Panc1 (cell line): Measurements from ENCODE around the gene PTDSS2. TPM values are rescaled to one million over a fixed set of nuclear protein-coding genes. Genes with fewer than 3 reads are reported as not detected.

Experiments
- ATAC-seq: fragments of 200-7000 bp; cut with Tn5 transposase; 2 replicates; pipeline ENCODE4 v1.9.1; 2020; ENCODE audit warnings: mild to moderate bottlenecking, moderate library complexity
- BruUV-seq: library from RNA; stranded (reverse); fragments of 400-500 nt; replicated peaks from 2 replicates; lab custom pipeline; 2021; lab: Mats Ljungman, UMichigan
- CTCF ChIA-PET: fragments of 300-600 bp; sonication (Branson Sonifier 250); formaldehyde crosslinking; loops from one replicate; lab custom pipeline; 2022; ENCODE audit warnings: antibody characterized with exemption; lab: Charles Lee
- POLR2A ChIA-PET: fragments of 300-600 bp; sonication (Branson Sonifier 250); formaldehyde crosslinking; loops from one replicate; lab custom pipeline; 2022; ENCODE audit warnings: antibody characterized with exemption; lab: Charles Lee
- DNase-seq: peaks from one replicate; pipeline ENCODE4 v3.0.0-alpha.2; 2010; ENCODE audit warnings: low read depth, low spot score
- H3K27ac ChIP-seq: 2 replicates; pipeline ENCODE4 v1.5.1; 2011; ENCODE audit warnings: mild to moderate bottlenecking, low read length, inconsistent platforms
- H3K27me3 ChIP-seq: fragments of 200-500 bp; sonication (Bioruptor generic); 2 replicates; pipeline ENCODE4 v1.6.0; 2014; ENCODE audit warnings: low read length, inconsistent platforms; ENCODE audit not compliant: control insufficient read depth, insufficient read depth
- H3K36me3 ChIP-seq: fragments of 200-500 bp; sonication (Bioruptor generic); 2 replicates; pipeline ENCODE4 v1.5.1; 2014; ENCODE audit warnings: inconsistent platforms, mild to moderate bottlenecking, low read length, moderate library complexity; ENCODE audit not compliant: control insufficient read depth, insufficient read depth
- H3K4me1 ChIP-seq: 2 replicates; pipeline ENCODE4 v1.5.1; 2011; ENCODE audit warnings: inconsistent platforms, mild to moderate bottlenecking, low read length, moderate library complexity; ENCODE audit not compliant: control insufficient read depth, insufficient read depth
- H3K4me3 ChIP-seq, 2 experiments: 2 replicates each; pipeline ENCODE4 v1.5.1; 2011 to 2012; ENCODE audit warnings: low read depth in 2 of 2, low read length in 2 of 2, mild to moderate bottlenecking in 2 of 2, inconsistent platforms in 1 of 2, moderate library complexity in 1 of 2
- H3K9me3 ChIP-seq: fragments of 200-500 bp; sonication (Bioruptor generic); 2 replicates; pipeline ENCODE4 v1.5.1; 2014; ENCODE audit warnings: low read depth, mild to moderate bottlenecking, inconsistent platforms, low read length, moderate library complexity; ENCODE audit not compliant: control insufficient read depth, insufficient read depth
- POLR2AphosphoS5 ChIP-seq: IDR thresholded peaks from 2 replicates; pipeline ENCODE4 v1.6.1; 2012; ENCODE audit warnings: mild to moderate bottlenecking, low read depth, low read length, moderate library complexity
- SIN3A ChIP-seq: IDR thresholded peaks from 2 replicates; pipeline ENCODE4 v1.6.1; 2012; ENCODE audit warnings: low read depth, mild to moderate bottlenecking, low read length, moderate library complexity, borderline replicate concordance; ENCODE audit not compliant: insufficient read depth
- TCF7L2 ChIP-seq: IDR thresholded peaks from 2 replicates; pipeline ENCODE4 v1.6.1; 2011; ENCODE audit warnings: mild to moderate bottlenecking, low read depth, low read length, inconsistent platforms
- in situ Hi-C: cut with HindIII; loops from 2 replicates; pipeline ENCODE4 v1.10.0; 2016; ENCODE audit warnings: low sequenced_read_pairs, low pct_unique_long_range_greater_than_20kb
- intact Hi-C: fragments of 100-400 bp; cut with micrococcal nuclease; formaldehyde crosslinking; loops from one replicate; pipeline ENCODE4 v1.10.0; 2022; ENCODE audit not compliant: unreplicated experiment
- total RNA-seq: library from RNA; stranded (reverse); gene quantifications from one replicate; pipeline ENCODE4 v1.2.1, GENCODE V29; 2021; ENCODE audit not compliant: unreplicated experiment
- TF ChIP-seq, protein P1 (sequence below): fragments of 450-650 bp; IDR thresholded peaks from 2 replicates; pipeline ENCODE4 v1.5.1; 2017; ENCODE audit warnings: mild to moderate bottlenecking
- TF ChIP-seq, protein P2 (sequence below), 2 experiments: IDR thresholded peaks; 2 replicates each; pipeline ENCODE4 v1.6.1; 2011 to 2012; ENCODE audit warnings: low read depth in 2 of 2, control low read depth in 1 of 2, low read length in 1 of 2, mild to moderate bottlenecking in 1 of 2, moderate library complexity in 1 of 2; ENCODE audit not compliant: insufficient read depth in 1 of 2

The PTDSS2 gene
- total RNA-seq, 1 experiment from 2014 or later: 103 TPM

DNA sequence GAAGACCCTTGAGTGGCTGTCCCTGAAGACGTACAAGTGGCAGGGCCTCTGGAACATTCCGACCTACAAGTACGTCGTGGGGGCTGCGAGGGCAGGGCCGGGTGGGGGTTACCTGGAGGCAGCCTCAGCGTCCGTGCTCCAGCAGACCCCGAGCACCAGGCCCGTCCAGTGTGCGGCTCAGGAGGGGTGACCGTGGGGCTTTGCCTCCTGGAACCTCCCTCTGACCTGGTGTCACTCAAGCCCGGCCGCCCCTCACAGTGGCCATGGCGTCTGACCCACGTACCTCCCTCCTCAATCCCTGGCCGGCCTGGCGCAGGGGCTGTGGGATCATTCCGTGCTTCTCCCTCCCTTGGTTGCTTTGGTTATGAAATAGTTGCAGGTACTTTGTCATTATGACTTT, 38.5 kb downstream of the PTDSS2 start:
- no TSS peak for BruUV-seq

DNA sequence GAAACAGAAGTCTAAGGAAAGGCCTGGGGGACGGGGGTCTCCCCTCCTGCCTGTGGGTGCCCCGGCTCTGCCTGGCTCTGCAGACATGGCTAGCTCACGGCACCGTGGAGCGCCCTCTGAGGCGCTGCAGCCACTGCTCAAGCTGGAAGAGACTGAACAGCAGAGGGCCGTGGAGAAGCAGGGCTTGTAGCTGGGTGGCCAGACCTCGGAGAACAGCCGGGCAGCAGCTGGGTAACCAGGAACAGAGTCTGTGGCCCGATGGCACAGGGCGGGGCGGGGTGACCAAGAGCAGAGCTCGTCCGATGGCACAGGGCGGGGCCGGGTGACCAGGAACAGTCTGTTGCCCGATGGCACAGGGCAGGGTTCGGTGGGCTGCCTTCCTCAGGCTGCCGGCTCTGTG, 38.9 kb downstream of the PTDSS2 start:
- BruUV-seq: no TSS peak
- peak; percentile 27 for ATAC-seq
- no peaks in the 10 kb centered on the region for H3K4me1 ChIP-seq
- H3K27ac ChIP-seq: no peak overlapping the region
- DNase-seq: no peak
- no peaks in the 10 kb centered on the region for H3K27me3 ChIP-seq
- H3K36me3 ChIP-seq: no peaks in the 10 kb centered on the region
- in situ Hi-C loops (no loop called here), intact Hi-C loops (no loop called here)
- POLR2A ChIA-PET: no interaction called here
- H3K4me3 ChIP-seq: no peak overlapping the region
- H3K9me3 ChIP-seq: no peaks in the 10 kb centered on the region
- CTCF ChIA-PET: interaction anchor here (0.6 kb wide), 1 partner anchor 10 kb away, joined by 7 read pairs; no protein-coding TSS in a partner anchor
- TF ChIP-seq SIN3A: no peak
- TF ChIP-seq POLR2AphosphoS5: no peak

More for the DNA sequence above, 38.5 kb downstream of the PTDSS2 start:
- TF ChIP-seq, protein P1, sequence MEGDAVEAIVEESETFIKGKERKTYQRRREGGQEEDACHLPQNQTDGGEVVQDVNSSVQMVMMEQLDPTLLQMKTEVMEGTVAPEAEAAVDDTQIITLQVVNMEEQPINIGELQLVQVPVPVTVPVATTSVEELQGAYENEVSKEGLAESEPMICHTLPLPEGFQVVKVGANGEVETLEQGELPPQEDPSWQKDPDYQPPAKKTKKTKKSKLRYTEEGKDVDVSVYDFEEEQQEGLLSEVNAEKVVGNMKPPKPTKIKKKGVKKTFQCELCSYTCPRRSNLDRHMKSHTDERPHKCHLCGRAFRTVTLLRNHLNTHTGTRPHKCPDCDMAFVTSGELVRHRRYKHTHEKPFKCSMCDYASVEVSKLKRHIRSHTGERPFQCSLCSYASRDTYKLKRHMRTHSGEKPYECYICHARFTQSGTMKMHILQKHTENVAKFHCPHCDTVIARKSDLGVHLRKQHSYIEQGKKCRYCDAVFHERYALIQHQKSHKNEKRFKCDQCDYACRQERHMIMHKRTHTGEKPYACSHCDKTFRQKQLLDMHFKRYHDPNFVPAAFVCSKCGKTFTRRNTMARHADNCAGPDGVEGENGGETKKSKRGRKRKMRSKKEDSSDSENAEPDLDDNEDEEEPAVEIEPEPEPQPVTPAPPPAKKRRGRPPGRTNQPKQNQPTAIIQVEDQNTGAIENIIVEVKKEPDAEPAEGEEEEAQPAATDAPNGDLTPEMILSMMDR: no peak
- no peak for DNase-seq
- Histone ChIP-seq H3K27ac (no peak overlapping the region), H3K27me3 (no peaks in the 10 kb centered on the region), H3K36me3 (no peaks in the 10 kb centered on the region), H3K4me3 (no peak overlapping the region), H3K9me3 (no peaks in the 10 kb centered on the region), H3K4me1 (no peaks in the 10 kb centered on the region)
- intact Hi-C loops (no loop called here), in situ Hi-C loops (no loop called here)
- ATAC-seq: no peak
- ChIA-PET CTCF (no interaction called here), POLR2A (no interaction called here)

DNA sequence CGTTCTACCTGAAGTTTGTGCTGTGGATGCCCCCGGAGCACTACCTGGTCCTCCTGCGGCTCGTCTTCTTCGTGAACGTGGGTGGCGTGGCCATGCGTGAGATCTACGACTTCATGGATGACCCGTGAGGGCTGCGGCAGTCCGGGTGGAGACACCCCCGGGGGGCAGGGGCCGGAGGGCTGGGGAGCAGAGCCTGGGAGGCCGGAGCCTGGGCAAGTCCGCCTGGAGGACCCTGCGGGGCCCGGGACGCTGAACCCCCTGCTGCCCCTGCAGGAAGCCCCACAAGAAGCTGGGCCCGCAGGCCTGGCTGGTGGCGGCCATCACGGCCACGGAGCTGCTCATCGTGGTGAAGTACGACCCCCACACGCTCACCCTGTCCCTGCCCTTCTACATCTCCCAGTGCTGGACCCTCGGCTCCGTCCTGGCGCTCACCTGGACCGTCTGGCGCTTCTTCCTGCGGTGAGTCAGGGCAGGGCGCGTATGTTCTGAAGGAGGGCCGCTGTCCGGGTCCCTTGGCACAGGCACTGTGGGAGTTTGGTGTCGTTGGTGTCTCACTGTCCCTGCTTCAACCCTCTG, 39.6 kb downstream of the PTDSS2 start:
- intact Hi-C loops: no loop called here
- H3K4me3 ChIP-seq: no peak overlapping the region
- TF ChIP-seq POLR2AphosphoS5 (no peak), SIN3A (no peak), TCF7L2 (no peak)
- TF ChIP-seq, protein P2, sequence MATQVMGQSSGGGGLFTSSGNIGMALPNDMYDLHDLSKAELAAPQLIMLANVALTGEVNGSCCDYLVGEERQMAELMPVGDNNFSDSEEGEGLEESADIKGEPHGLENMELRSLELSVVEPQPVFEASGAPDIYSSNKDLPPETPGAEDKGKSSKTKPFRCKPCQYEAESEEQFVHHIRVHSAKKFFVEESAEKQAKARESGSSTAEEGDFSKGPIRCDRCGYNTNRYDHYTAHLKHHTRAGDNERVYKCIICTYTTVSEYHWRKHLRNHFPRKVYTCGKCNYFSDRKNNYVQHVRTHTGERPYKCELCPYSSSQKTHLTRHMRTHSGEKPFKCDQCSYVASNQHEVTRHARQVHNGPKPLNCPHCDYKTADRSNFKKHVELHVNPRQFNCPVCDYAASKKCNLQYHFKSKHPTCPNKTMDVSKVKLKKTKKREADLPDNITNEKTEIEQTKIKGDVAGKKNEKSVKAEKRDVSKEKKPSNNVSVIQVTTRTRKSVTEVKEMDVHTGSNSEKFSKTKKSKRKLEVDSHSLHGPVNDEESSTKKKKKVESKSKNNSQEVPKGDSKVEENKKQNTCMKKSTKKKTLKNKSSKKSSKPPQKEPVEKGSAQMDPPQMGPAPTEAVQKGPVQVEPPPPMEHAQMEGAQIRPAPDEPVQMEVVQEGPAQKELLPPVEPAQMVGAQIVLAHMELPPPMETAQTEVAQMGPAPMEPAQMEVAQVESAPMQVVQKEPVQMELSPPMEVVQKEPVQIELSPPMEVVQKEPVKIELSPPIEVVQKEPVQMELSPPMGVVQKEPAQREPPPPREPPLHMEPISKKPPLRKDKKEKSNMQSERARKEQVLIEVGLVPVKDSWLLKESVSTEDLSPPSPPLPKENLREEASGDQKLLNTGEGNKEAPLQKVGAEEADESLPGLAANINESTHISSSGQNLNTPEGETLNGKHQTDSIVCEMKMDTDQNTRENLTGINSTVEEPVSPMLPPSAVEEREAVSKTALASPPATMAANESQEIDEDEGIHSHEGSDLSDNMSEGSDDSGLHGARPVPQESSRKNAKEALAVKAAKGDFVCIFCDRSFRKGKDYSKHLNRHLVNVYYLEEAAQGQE (IDR thresholded peaks at IDR 0.05; ENCODE audit: insufficient read depth in 1 of 2, low read depth in 2 of 2, low read length in 1 of 2): no peak
- TF ChIP-seq, protein P1: no peak
- no TSS peak for BruUV-seq
- ATAC-seq (no peak), DNase-seq (no peak)
- ChIA-PET CTCF (no interaction called here), POLR2A (no interaction called here)
- H3K27ac ChIP-seq: no peak overlapping the region
- no peaks in the 10 kb centered on the region for H3K9me3 ChIP-seq
- H3K36me3 ChIP-seq: 0 out of 2 replicates have a peak, but pooled peaks cover 4% of the 10 kb centered on the region
- in situ Hi-C loops: no loop called here
- no peaks in the 10 kb centered on the region for H3K27me3 ChIP-seq
- H3K4me1 ChIP-seq: no peaks in the 10 kb centered on the region
